ENCODE measurements around the gene WSCD1.

The WSCD1 gene

GRCh38 chr17:6170349-6170748 lies 100.2 kb downstream of the WSCD1 start:
- TF ChIP-seq CTCF (IDR thresholded peaks at IDR 0.05) = no peak

GRCh38 chr17:6172642-6173330 lies 102.6 kb downstream of the WSCD1 start:
- no peak for TF ChIP-seq CTCF (IDR thresholded peaks at IDR 0.05)

GRCh38 chr17:6173653-6174052 lies 103.5 kb downstream of the WSCD1 start:
- TF ChIP-seq CTCF (IDR thresholded peaks at IDR 0.05) = no peak

Data from LNCAP (cell line).